Motor neuron (in vitro differentiated cells): ENCODE measurements around the gene PDIA6. TPM values are rescaled to one million over a fixed set of nuclear protein-coding genes. Genes with fewer than 3 reads are reported as not detected.

Experiments used
- ATAC-seq, 8 experiments: fragments of 200-7000 bp; cut with Tn5 transposase; replicated peaks in 6 of 8; 2 replicates each; pipeline ENCODE4 v1.8.0; 2021; ENCODE audit warnings: mild to moderate bottlenecking in 8 of 8, moderate library complexity in 8 of 8
- H3K27ac ChIP-seq, 2 donors: fragments of 250-450 bp; sonication (Bioruptor Pico); 2 replicates each; pipeline ENCODE4 v1.9.0; 2021; ENCODE audit warnings: antibody characterized with exemption in 2 of 2, mild to moderate bottlenecking in 2 of 2, moderate library complexity in 1 of 2
- H3K4me1 ChIP-seq, 2 donors: fragments of 250-450 bp; sonication (Bioruptor Pico); replicated peaks in 1 of 2; 2 replicates each; pipeline ENCODE4 v1.6.1; 2021; ENCODE audit warnings: antibody characterized with exemption in 2 of 2, mild to moderate bottlenecking in 2 of 2, moderate library complexity in 1 of 2
- H3K4me3 ChIP-seq, 5 donors: fragments of 250-450 bp; sonication (Bioruptor Pico); 2 replicates each; pipeline ENCODE4 v1.9.0; 2021; ENCODE audit warnings: antibody characterized with exemption in 5 of 5, mild to moderate bottlenecking in 5 of 5, moderate library complexity in 4 of 5
- WGBS, 10 experiments: fragments of 450-650 bp; shearing (Covaris generic); methylation state at CpG; one replicate each; pipeline ENCODE4 v1.0.0; 2022; 5-methylcytosine and 5-hydroxymethylcytosine counted together
- in situ Hi-C, 9 experiments: fragments of 400-800 bp; cut with MboI; loops; one replicate each; pipeline ENCODE4 v1.15.0; 2021; ENCODE audit warnings: low sequenced_read_pairs in 9 of 9, low pct_unique_long_range_greater_than_20kb in 2 of 9; ENCODE audit not compliant: unreplicated experiment in 9 of 9
- total RNA-seq, 8 experiments: library from RNA; unstranded; fragments of 300-600 nt; gene quantifications; 2 replicates each; pipeline versions ENCODE4 v1.2.3 to v1.2.4, GENCODE V29; 2022

Gene PDIA6
- total RNA-seq, 8 experiments from 2014 or later, result 114 to 290 (median 147) TPM

DNA sequence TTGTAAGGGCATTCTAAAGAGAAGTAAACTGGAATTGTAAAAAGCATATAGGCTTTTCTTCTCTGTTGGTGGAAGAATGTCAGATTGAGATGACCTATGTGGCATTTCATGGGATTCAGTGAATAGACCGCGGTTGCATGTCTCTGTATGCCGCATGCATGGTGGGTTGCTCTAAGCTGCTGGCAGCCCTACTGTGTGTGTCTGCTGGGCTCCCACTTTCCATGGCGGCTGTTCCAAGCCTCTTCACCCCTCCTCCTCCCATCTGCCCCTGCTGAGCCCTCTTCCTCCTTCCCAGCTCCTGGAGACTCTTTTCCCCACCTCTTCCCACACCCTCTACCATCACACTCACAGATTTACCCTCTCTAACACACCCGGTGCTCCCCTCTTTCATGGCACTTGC, 78.6 kb downstream of the PDIA6 start:
- H3K4me3 ChIP-seq, result no peak overlapping the region
- 20 to 100% (median 82%) methylated on average over 1 to 5 of the region's 5 CpGs; no CpG with 5 or more reads in 5 of the 10 experiments for WGBS, 10 experiments
- ATAC-seq, result no peak
- in situ Hi-C loops, result no loop called here
- no peak overlapping the region for H3K27ac ChIP-seq
- no peaks in the 10 kb centered on the region for H3K4me1 ChIP-seq

DNA sequence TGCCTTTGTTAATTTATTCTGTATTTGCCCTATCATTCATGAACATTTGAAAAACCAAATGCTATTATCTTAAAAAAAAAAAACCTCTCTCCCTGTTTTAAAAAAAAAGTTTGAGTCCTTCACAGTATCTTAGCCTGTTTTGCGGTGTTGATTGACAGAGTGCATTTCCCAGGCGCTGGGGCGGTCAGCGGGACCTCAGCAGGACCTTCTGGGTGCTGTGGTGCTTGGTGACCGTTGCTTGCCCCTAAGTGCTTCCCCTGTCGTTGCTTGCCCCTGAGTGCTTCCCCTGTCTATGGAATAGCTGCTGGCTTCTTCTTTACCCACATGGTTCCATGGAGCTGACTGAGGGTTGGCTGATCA, 79.0 kb downstream of the PDIA6 start:
- WGBS, 10 experiments, result 51 to 77% (median 60%) methylated on average over 1 to 6 of the region's 6 CpGs; no CpG with 5 or more reads in 3 of the 10 experiments
- Histone ChIP-seq H3K4me1 (no peaks in the 10 kb centered on the region), H3K27ac (no peak overlapping the region), H3K4me3 (no peak overlapping the region)
- in situ Hi-C loops, result no loop called here
- peak in 2 of 8 experiments; percentile 29 to 49 for ATAC-seq

Other genes starting within 250 kb of the PDIA6 start
- gene NOL10, start 122.8 kb downstream of the PDIA6 start, total RNA-seq, result 10 to 100 TPM; 11.5 to 35.7 (median 22.7) TPM
- 1 to 10 TPM in 4 of 8 experiments, under 1 TPM in 4; 0.41 to 1.5 (median 1.0) TPM for gene ATP6V1C2, start 91.2 kb downstream of the PDIA6 start, total RNA-seq
- 1 to 10 TPM in 4 of 8 experiments, under 1 TPM in 4; 0.15 to 3.8 (median 1.6) TPM for gene KCNF1, start 99.1 kb upstream of the PDIA6 start, total RNA-seq